Endodermal cell (in vitro differentiated cells): ENCODE results near the gene HES4. TPM values are rescaled to one million over a fixed set of nuclear protein-coding genes. Genes with fewer than 3 reads are reported as not detected.

Experiments used
- DNase-seq: peaks from one replicate; pipeline ENCODE4 v3.0.0-alpha.2; 2017
- H3K27ac ChIP-seq: 2 replicates; pipeline ENCODE4 v1.5.1; 2013; ENCODE audit warnings: mild to moderate bottlenecking, low read depth, low read length, moderate library complexity
- H3K27me3 ChIP-seq: 2 replicates; pipeline ENCODE4 v1.6.1; 2013; ENCODE audit warnings: mild to moderate bottlenecking, low read length, moderate library complexity; ENCODE audit not compliant: insufficient read depth, control insufficient read depth, poor library complexity, severe bottlenecking
- H3K36me3 ChIP-seq: 2 replicates; pipeline ENCODE4 v1.7.0; 2013; ENCODE audit warnings: mild to moderate bottlenecking, low read length, moderate library complexity; ENCODE audit not compliant: control insufficient read depth, insufficient read depth
- H3K4me1 ChIP-seq: one replicate; pipeline ENCODE4 v1.7.0; 2013; ENCODE audit warnings: low read length; ENCODE audit not compliant: control insufficient read depth, insufficient read depth
- H3K4me3 ChIP-seq: 2 replicates; pipeline ENCODE4 v1.5.1; 2013; ENCODE audit warnings: mild to moderate bottlenecking, low read length, moderate library complexity
- H3K9ac ChIP-seq: 2 replicates; pipeline ENCODE4 v1.6.1; 2013; ENCODE audit warnings: mild to moderate bottlenecking, low read length, moderate library complexity; ENCODE audit not compliant: poor library complexity, severe bottlenecking; ENCODE audit errors: extremely low read depth
- H3K9me3 ChIP-seq: 2 replicates; pipeline ENCODE4 v1.6.1; 2013; ENCODE audit warnings: mild to moderate bottlenecking, low read length, moderate library complexity; ENCODE audit not compliant: control insufficient read depth
- H3K27ac Mint-ChIP-seq: 2 replicates; pipeline ENCODE4 v1.8.0; 2020; ENCODE audit warnings: mixed read lengths
- H3K27me3 Mint-ChIP-seq: 2 replicates; pipeline ENCODE4 v1.8.0; 2021; ENCODE audit warnings: mild to moderate bottlenecking, mixed read lengths; ENCODE audit not compliant: insufficient read depth
- H3K36me3 Mint-ChIP-seq: 2 replicates; pipeline ENCODE4 v1.8.0; 2020; ENCODE audit warnings: low read depth, mixed read lengths
- H3K4me1 Mint-ChIP-seq: 2 replicates; pipeline ENCODE4 v1.8.0; 2020; ENCODE audit warnings: mixed read lengths
- H3K4me3 Mint-ChIP-seq: 2 replicates; pipeline ENCODE4 v1.8.0; 2020; ENCODE audit warnings: mild to moderate bottlenecking, moderate library complexity, mixed read lengths
- H3K9me3 Mint-ChIP-seq: 2 replicates; pipeline ENCODE4 v1.8.0; 2020; ENCODE audit warnings: mild to moderate bottlenecking, mixed read lengths
- CTCF ChIP-seq: fragments of 200-600 bp; sonication (generic); conservative IDR thresholded peaks from 2 replicates; pipeline ENCODE4 v1.5.0; 2021; ENCODE audit warnings: antibody characterized with exemption, mild to moderate bottlenecking
- WGBS, 2 experiments: methylation state at CpG; one replicate each; pipeline versions ENCODE4 v1.1.5 to v1.1.7; 2013; ENCODE audit warnings: missing lambda C conversion rate in 2 of 2, mixed read lengths in 1 of 2; ENCODE audit not compliant: insufficient coverage in 1 of 2, insufficient read length in 1 of 2; 5-methylcytosine and 5-hydroxymethylcytosine counted together
- total RNA-seq, 2 donors: library from RNA; stranded (reverse); fragmentation: NEBNext Ultra II Directional in 1 of 2; extraction: Animal tissue kit (Norgen Biotek cat#: 25700) in 1 of 2; gene quantifications; 2 replicates in 1 of 2; 3 replicates in 1 of 2; pipeline ENCODE4 v1.2.1, GENCODE V29; 2021

The HES4 gene
- total RNA-seq, 2 donors from 2014 or later, result 16.1 to 19.7 TPM

- H3K27me3 Mint-ChIP-seq, result peaks cover 45% of the 10 kb centered on the region
- H3K27ac Mint-ChIP-seq, result no peak overlapping the region
- no peak for TF ChIP-seq CTCF
- Histone ChIP-seq H3K27me3 (peaks cover 54% of the 10 kb centered on the region), H3K9ac (no peak overlapping the region), H3K9me3 (no peaks in the 10 kb centered on the region), H3K4me1 (no peaks in the 10 kb centered on the region), H3K36me3 (no peaks in the 10 kb centered on the region), H3K4me3 (no peak overlapping the region), H3K27ac (no peak overlapping the region)
- H3K9me3 Mint-ChIP-seq, result no peaks in the 10 kb centered on the region
- DNase-seq, result no peak
- H3K4me3 Mint-ChIP-seq, result no peak overlapping the region
- 92% methylated on average over 20 to 34 of the region's 34 CpGs for WGBS, 2 experiments
- no peaks in the 10 kb centered on the region for H3K4me1 Mint-ChIP-seq
- no peaks in the 10 kb centered on the region for H3K36me3 Mint-ChIP-seq
Observed at GRCh38 chr1:971751-972506, 28.0 kb downstream of the HES4 start.

- H3K9me3 Mint-ChIP-seq, result no peaks in the 10 kb centered on the region
Observed at GRCh38 chr1:970973-971730, 28.7 kb downstream of the HES4 start.

More at GRCh38 chr1:970973-971730, 28.7 kb downstream of the HES4 start:
- Histone ChIP-seq H3K36me3 (no peaks in the 10 kb centered on the region), H3K9me3 (no peaks in the 10 kb centered on the region), H3K4me1 (no peaks in the 10 kb centered on the region), H3K4me3 (no peak overlapping the region), H3K27ac (no peak overlapping the region), H3K9ac (no peak overlapping the region), H3K27me3 (peaks cover 61% of the 10 kb centered on the region)
- peaks cover 45% of the 10 kb centered on the region for H3K27me3 Mint-ChIP-seq
- WGBS, 2 experiments, result 92 to 94% methylated on average over 14 to 38 of the region's 42 CpGs
- H3K4me3 Mint-ChIP-seq, result no peak overlapping the region
- no peaks in the 10 kb centered on the region for H3K4me1 Mint-ChIP-seq
- no peaks in the 10 kb centered on the region for H3K36me3 Mint-ChIP-seq
- DNase-seq, result no peak
- TF ChIP-seq CTCF, result no peak
- no peak overlapping the region for H3K27ac Mint-ChIP-seq
